ENCODE measurements around the gene IDUA. TPM values are rescaled to one million over a fixed set of nuclear protein-coding genes. Genes with fewer than 3 reads are reported as not detected.

Gene IDUA
- total and polyA plus RNA-seq, 12 donors: 1.6 to 109 (median 31.2) TPM

GRCh38 chr4:967113-968104, 19.4 kb upstream of the IDUA start:
- TF ChIP-seq POLR2A (IDR thresholded peaks at IDR 0.05): no peak
- no peak for TF ChIP-seq CTCF (IDR thresholded peaks at IDR 0.05)
- Histone ChIP-seq H3K27ac (no peak overlapping the region), H3K36me3 (replicated peaks in 1 of 2) (peaks cover 0 to 6% of the 10 kb centered on the region in 2 donors), H3K9me3 (replicated peaks in 1 of 3) (no peaks in the 10 kb centered on the region), H3K27me3 (no peaks in the 10 kb centered on the region), H3K4me1 (replicated peaks in 1 of 2) (peaks cover 8 to 11% of the 10 kb centered on the region in 2 donors), H3K4me3 (no peak overlapping the region)
- 14 to 55% (median 53%) methylated on average over 13 to 76 of the region's 76 CpGs for WGBS, 4 donors
- intact Hi-C loops (cut with DNase I): no loop called here
- no peak for DNase-seq

DNA sequence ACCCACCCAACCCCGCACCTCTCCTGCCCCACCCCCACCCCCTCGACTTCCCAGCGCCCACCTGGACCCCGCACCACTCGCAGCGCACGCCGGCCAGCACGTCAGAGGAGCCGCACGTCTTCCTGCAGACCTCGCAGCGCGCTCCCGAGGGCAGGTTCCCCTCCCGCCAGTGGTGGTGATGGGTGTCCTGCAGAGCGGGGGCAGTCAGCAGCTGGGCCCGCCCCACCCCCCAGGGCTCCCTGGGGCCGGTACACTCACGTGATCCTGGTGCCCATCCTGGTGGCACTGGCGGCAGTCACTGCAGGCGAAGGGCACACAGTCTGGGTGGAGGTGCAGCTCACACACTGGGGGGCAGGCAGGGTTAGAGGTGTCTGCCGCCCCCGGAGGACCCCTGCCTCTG, 18.6 kb upstream of the IDUA start:
- WGBS, 4 donors: 9 to 41% (median 38%) methylated on average over 4 to 24 of the region's 24 CpGs; no CpG with 5 or more reads in 1 of the 4 donors

DNA sequence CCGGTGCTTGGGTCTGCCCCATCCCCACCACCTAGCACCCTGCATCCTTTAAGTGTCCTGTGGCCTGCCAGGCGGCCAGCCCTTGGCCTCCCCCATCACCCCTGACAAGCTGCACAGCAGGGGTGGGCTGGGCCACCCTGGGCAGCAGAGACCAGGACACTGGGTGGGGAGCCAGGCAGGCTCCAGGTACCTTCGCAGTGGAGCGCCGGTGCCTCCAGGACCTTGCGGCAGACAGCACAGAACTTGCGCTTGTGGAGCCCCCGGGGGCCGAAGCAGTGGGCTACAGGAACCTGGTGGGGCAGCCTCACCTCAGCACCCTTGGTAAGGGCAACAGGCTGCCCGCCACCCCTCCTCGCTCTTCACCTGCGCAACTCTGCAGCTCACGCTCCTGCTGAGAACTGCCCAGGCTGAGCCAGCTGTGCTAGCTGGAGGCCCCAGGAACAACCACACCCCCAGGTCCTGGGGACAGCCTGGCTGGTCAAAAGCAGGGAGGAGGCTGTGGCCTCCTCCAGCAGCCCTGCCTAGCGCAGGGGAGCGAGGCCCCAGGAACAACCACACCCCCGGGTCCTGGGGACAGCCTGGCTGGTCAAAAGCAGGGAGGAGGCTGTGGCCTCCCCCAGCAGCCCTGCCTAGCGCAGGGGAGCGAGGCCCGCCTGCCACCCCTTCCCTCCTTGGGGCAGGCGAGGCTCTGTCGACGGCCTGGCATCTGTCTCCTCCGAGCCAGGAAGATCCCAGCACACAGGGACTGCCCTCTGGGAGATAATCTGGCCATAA, 18.0 kb upstream of the IDUA start:
- Histone ChIP-seq H3K27ac (no peak overlapping the region), H3K4me3 (no peak overlapping the region), H3K4me1 (replicated peaks in 1 of 2) (peaks cover 13 to 19% of the 10 kb centered on the region in 2 donors), H3K27me3 (no peaks in the 10 kb centered on the region), H3K9me3 (replicated peaks in 1 of 3) (no peaks in the 10 kb centered on the region), H3K36me3 (replicated peaks in 1 of 2) (peaks cover 0 to 6% of the 10 kb centered on the region in 2 donors)
- no peak for TF ChIP-seq CTCF (IDR thresholded peaks at IDR 0.05)
- TF ChIP-seq POLR2A (IDR thresholded peaks at IDR 0.05): no peak
- WGBS, 4 donors: 90 to 94% (median 92%) methylated on average over 5 to 23 of the region's 23 CpGs
- no peak for DNase-seq
- intact Hi-C loops (cut with DNase I): no loop called here

More for the DNA sequence above, 18.6 kb upstream of the IDUA start:
- intact Hi-C loops (cut with DNase I): no loop called here
- Histone ChIP-seq H3K4me1 (replicated peaks in 1 of 2) (peaks cover 13 to 17% of the 10 kb centered on the region in 2 donors), H3K27me3 (no peaks in the 10 kb centered on the region), H3K4me3 (no peak overlapping the region), H3K9me3 (replicated peaks in 1 of 3) (no peaks in the 10 kb centered on the region), H3K27ac (no peak overlapping the region), H3K36me3 (replicated peaks in 1 of 2) (peaks cover 0 to 6% of the 10 kb centered on the region in 2 donors)
- TF ChIP-seq CTCF (IDR thresholded peaks at IDR 0.05): no peak
- no peak for TF ChIP-seq POLR2A (IDR thresholded peaks at IDR 0.05)
- DNase-seq: no peak
